ENCODE data around the gene PLA2G4E.
A peak's percentile ranks its signal among the peaks of the same experiment; 100 is the strongest.

Gene PLA2G4E

GRCh38 chr15:41990243-41990605, 30.6 kb downstream of the PLA2G4E start:
- DNase-seq = no peak

- DNase-seq = peak; percentile 2
Observed at GRCh38 chr15:41989573-41990242, 31.1 kb downstream of the PLA2G4E start.

GRCh38 chr15:41988896-41989572, 31.8 kb downstream of the PLA2G4E start:
- no peak for DNase-seq

- no peak for DNase-seq
Observed at GRCh38 chr15:41987925-41988275, 32.9 kb downstream of the PLA2G4E start.

GRCh38 chr15:41987246-41987924, 33.5 kb downstream of the PLA2G4E start:
- no peak for DNase-seq

- no peak for DNase-seq
Observed at GRCh38 chr15:41985236-41986160, 35.3 kb downstream of the PLA2G4E start.

- DNase-seq = no peak
Observed at GRCh38 chr15:41984622-41985021, 36.2 kb downstream of the PLA2G4E start.

- DNase-seq = no peak
Observed at GRCh38 chr15:41983621-41984571, 36.9 kb downstream of the PLA2G4E start.

- no peak for DNase-seq
Observed at GRCh38 chr15:41983221-41983620, 37.6 kb downstream of the PLA2G4E start.

GRCh38 chr15:41982133-41982930, 38.5 kb downstream of the PLA2G4E start:
- DNase-seq = no peak

- no peak for DNase-seq
Observed at GRCh38 chr15:41981371-41982132, 39.3 kb downstream of the PLA2G4E start.

GRCh38 chr15:41980654-41981323, 40.1 kb downstream of the PLA2G4E start:
- DNase-seq = no peak

- DNase-seq = no peak
Observed at GRCh38 chr15:41979493-41980266, 41.2 kb downstream of the PLA2G4E start.

- DNase-seq = no peak
Observed at GRCh38 chr15:41978534-41978933, 42.3 kb downstream of the PLA2G4E start.

- no peak for DNase-seq
Observed at GRCh38 chr15:41977757-41978383, 43.0 kb downstream of the PLA2G4E start.

GRCh38 chr15:41975669-41976068, 45.2 kb downstream of the PLA2G4E start:
- DNase-seq = no peak

GRCh38 chr15:41974041-41974440, 46.8 kb downstream of the PLA2G4E start:
- no peak for DNase-seq

All from NCI-H748 treated with DMSO at 0.1 percent for 48 hours (cell line).